Fibroblast of mammary gland (primary cell): ENCODE measurements around the gene ATPAF1.

Source experiments
- DNase-seq: peaks from one replicate; pipeline ENCODE4 v3.0.0-alpha.2; 2010; ENCODE audit warnings: low read depth
- H3K4me3 ChIP-seq: 2 replicates; pipeline ENCODE4 v1.5.1; 2011; ENCODE audit warnings: low read depth, mild to moderate bottlenecking, low read length, moderate library complexity; ENCODE audit not compliant: control insufficient read depth
- TF ChIP-seq, protein P1 (sequence below): conservative IDR thresholded peaks from 2 replicates; pipeline ENCODE4 v1.5.1; 2011; ENCODE audit warnings: low read depth, low read length, inconsistent platforms; ENCODE audit not compliant: control insufficient read depth, insufficient read depth

ATPAF1 gene

DNA sequence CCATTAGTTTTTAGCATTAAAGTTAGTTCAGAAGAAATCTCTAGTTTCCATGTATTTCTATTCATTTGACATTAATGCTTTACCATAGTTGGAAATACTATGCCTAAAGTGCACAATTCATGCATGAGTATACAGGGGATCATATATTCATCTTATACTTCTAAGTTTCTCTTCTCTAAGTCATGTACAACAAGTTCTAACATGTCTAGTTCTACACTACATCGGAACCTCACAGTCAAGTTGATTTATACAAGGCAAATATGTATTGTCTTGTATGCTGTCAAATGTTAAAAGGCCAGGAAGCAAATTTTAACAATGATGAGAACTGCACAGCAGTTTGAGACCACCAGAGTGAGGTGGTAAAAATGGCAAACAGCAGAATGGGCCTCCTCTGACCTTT is 28.6 kb downstream of the ATPAF1 start:
- DNase-seq: no peak
- no peak overlapping the region for H3K4me3 ChIP-seq
- TF ChIP-seq, protein P1, sequence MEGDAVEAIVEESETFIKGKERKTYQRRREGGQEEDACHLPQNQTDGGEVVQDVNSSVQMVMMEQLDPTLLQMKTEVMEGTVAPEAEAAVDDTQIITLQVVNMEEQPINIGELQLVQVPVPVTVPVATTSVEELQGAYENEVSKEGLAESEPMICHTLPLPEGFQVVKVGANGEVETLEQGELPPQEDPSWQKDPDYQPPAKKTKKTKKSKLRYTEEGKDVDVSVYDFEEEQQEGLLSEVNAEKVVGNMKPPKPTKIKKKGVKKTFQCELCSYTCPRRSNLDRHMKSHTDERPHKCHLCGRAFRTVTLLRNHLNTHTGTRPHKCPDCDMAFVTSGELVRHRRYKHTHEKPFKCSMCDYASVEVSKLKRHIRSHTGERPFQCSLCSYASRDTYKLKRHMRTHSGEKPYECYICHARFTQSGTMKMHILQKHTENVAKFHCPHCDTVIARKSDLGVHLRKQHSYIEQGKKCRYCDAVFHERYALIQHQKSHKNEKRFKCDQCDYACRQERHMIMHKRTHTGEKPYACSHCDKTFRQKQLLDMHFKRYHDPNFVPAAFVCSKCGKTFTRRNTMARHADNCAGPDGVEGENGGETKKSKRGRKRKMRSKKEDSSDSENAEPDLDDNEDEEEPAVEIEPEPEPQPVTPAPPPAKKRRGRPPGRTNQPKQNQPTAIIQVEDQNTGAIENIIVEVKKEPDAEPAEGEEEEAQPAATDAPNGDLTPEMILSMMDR: no peak

DNA sequence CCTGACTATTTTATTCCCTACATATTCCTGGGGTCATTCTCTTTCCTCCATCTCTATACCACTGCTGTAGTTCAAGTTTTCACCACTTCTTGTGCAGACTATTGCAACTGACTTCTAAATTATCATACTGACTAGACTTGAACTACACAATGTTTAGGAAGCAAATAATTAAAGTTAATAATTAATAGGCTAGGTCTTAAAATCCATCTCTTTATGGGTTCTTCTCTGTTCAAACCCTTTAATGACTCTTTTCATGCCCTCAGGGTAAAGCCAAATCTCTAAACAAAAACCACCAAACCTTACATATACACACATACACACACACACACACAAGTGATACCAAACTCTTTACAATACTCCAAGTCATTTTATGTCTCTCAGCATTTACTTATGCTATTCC is 29.2 kb downstream of the ATPAF1 start:
- TF ChIP-seq, protein P1: no peak
- DNase-seq: no peak
- no peak overlapping the region for H3K4me3 ChIP-seq

DNA sequence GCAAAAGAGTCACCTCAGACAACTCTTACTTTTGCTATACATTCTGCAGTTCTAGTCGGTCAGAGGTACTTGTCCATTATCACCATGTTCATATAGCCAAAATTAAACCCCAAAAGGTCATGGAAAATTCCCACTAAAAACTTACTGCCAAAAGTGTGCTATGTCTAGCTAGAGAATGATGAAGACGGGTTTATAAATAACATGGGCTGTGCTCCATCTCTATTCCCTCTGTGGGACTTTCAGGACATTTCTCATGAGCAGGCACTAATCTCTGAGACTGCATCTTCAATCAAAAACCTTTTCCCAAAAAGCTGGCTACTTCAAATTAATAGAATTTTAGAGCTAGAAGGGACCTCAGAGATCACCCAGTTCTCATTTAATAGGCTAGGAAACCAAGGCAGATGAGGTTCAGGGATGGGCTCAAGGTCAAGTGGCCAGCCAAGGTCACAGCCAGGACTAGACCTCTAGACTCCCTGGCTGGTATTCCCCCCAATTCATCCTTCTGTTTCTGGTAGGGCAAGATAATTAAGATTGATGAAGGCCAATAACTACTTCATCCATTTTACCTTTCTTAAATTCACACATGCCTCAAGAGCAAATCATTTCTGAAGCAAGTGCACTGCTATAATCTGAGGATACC is 30.6 kb downstream of the ATPAF1 start:
- no peak overlapping the region for H3K4me3 ChIP-seq
- DNase-seq: no peak
- TF ChIP-seq, protein P1: no peak

DNA sequence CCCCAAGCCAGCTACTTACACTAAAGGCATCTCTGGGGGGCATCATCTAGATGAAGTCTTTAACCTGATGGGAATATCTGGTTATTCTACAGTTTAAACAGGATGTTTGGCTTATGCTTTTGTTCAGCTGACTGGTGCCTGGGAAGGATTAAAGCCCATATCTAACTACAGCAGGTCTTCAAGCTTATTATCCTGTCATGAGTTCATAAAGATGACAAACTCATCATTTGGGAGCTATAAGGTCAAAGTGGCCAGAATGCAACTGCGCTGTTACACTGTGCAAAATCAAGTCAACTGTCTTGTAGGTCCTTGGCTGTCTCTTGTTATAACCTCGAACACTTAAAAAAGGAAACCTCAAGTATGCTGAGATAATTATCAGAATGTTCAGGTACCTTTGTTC is 33.0 kb downstream of the ATPAF1 start:
- H3K4me3 ChIP-seq: no peak overlapping the region
- TF ChIP-seq, protein P1: no peak
- DNase-seq: no peak

DNA sequence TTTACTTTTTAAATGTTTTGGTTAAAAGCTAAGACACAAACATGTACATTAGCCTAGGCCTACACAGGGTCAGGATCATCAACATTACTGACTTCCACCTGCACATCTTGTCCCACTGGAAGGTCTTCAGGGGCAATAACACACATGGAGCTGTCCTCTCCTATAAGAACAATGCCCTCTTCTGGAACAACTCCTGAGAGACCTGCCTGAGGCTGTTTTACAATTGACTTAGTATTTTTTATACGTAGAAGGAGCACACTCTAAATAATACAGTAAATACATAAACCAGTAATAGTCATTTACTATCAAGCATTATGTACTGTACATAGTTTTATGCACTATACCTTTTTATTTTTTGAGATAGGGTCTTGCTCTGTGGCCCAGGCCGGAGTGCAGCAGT is 37.4 kb downstream of the ATPAF1 start:
- no peak for DNase-seq
- TF ChIP-seq, protein P1: no peak
- H3K4me3 ChIP-seq: no peak overlapping the region

DNA sequence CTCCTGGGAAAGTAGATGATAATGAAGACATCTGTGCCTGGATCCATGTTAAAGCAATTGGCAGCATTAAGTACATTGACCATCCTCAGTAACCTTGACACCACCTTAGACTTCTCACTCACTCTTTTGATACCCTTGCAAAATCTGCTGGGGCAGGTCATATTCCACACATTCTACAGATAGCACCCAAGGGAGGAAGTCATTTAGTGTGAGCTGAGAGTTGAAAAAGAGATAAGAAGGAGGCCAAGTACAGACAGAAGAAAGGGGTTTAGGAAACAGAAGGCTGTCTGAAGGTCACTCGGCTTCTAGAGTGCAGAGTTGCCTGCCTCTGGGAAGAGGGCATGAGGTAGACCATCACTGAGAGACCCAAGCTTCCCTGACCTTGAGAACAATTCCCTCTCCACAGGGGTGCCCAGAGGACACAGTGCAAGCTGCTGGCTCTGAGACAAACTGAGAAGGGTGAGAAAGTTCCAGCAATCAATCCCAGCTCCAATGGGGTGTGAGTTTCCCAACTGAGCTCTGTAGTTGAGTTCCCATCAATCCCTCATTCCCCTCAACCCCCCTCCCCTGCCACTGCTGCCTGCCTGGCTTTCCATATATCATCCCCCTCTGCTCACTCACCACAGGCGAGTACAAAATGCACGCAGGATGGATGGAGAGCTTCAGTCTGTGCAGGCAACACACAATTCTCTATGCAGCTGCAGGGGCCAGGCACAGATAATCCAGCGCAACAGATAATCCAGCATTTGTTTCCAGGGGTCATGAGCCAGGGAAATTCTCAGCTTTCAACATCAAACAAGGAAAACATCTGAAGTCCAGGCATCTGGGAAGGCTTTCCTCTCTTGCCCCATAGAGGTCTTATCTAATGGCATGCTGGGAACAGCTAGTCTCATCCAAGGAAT is 44.2 kb downstream of the ATPAF1 start:
- TF ChIP-seq, protein P1: no peak
- DNase-seq: no peak
- H3K4me3 ChIP-seq: no peak overlapping the region
